ENCODE data around the gene GLYATL1.

GLYATL1 gene, protein sequence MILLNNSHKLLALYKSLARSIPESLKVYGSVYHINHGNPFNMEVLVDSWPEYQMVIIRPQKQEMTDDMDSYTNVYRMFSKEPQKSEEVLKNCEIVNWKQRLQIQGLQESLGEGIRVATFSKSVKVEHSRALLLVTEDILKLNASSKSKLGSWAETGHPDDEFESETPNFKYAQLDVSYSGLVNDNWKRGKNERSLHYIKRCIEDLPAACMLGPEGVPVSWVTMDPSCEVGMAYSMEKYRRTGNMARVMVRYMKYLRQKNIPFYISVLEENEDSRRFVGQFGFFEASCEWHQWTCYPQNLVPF

DNA sequence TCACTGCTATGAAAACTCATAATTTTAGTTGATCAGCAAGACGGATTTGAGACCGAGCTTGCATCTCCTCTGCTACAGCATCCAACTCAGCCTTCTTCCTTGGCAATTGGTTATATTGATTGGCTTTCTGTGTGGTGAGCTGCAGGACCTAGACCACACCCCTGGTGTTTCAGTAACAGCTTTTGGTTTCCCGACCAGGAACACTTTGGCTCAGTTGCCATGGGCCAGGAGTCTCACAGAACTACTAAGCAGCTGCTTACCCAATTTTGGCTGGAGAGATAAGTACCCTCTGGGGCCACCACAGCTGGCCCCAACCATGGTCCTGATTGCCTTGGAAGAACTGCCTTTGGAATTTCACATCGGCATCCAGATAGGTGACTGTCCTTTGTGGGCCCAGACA, at the start of gene GLYATL1:
Gene GLYATL1 (plus strand): TSS at position 212 of the 400 bp plus-strand sequence. CDS start 7,600 bp downstream, outside the sequence.
- no peak within 1 kb of the TSS for H3K4me3 ChIP-seq (ENCODE audit: low read depth, low read length)
- TF ChIP-seq, protein P1, sequence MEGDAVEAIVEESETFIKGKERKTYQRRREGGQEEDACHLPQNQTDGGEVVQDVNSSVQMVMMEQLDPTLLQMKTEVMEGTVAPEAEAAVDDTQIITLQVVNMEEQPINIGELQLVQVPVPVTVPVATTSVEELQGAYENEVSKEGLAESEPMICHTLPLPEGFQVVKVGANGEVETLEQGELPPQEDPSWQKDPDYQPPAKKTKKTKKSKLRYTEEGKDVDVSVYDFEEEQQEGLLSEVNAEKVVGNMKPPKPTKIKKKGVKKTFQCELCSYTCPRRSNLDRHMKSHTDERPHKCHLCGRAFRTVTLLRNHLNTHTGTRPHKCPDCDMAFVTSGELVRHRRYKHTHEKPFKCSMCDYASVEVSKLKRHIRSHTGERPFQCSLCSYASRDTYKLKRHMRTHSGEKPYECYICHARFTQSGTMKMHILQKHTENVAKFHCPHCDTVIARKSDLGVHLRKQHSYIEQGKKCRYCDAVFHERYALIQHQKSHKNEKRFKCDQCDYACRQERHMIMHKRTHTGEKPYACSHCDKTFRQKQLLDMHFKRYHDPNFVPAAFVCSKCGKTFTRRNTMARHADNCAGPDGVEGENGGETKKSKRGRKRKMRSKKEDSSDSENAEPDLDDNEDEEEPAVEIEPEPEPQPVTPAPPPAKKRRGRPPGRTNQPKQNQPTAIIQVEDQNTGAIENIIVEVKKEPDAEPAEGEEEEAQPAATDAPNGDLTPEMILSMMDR (IDR thresholded peaks at IDR 0.05; ENCODE audit: low read depth, low read length), result no peak
- DNase-seq (ENCODE audit: low read depth, low spot score), result no peak
- in situ Hi-C loops (cut with HindIII; ENCODE audit: low sequenced_read_pairs), result no loop called here

- in situ Hi-C loops (cut with HindIII; ENCODE audit: low sequenced_read_pairs), result no loop called here
- TF ChIP-seq, protein P1 (IDR thresholded peaks at IDR 0.05; ENCODE audit: low read depth, low read length), result no peak
- no peak for DNase-seq (ENCODE audit: low read depth, low spot score)
- no peak overlapping the region for H3K4me3 ChIP-seq (ENCODE audit: low read depth, low read length)
Measured at GRCh38 chr11:58893899-58894298, 45.4 kb upstream of the GLYATL1 start.

GRCh38 chr11:58898106-58898505, 41.2 kb upstream of the GLYATL1 start:
- no peak overlapping the region for H3K4me3 ChIP-seq (ENCODE audit: low read depth, low read length)
- in situ Hi-C loops (cut with HindIII; ENCODE audit: low sequenced_read_pairs), result no loop called here
- peak; percentile 9 for DNase-seq (ENCODE audit: low read depth, low spot score)
- TF ChIP-seq, protein P1 (IDR thresholded peaks at IDR 0.05; ENCODE audit: low read depth, low read length), result no peak

- TF ChIP-seq, protein P1 (IDR thresholded peaks at IDR 0.05; ENCODE audit: low read depth, low read length), result peak; percentile 74
- H3K4me3 ChIP-seq (ENCODE audit: low read depth, low read length), result peak overlapping the region; percentile 32
- in situ Hi-C loops (cut with HindIII; ENCODE audit: low sequenced_read_pairs), result no loop called here
- DNase-seq (ENCODE audit: low read depth, low spot score), result peak; percentile 92
Measured at GRCh38 chr11:58900479-58901420, 38.5 kb upstream of the GLYATL1 start.

- TF ChIP-seq, protein P1 (IDR thresholded peaks at IDR 0.05; ENCODE audit: low read depth, low read length), result no peak
- DNase-seq (ENCODE audit: low read depth, low spot score), result no peak
- no peak overlapping the region for H3K4me3 ChIP-seq (ENCODE audit: low read depth, low read length)
- in situ Hi-C loops (cut with HindIII; ENCODE audit: low sequenced_read_pairs), result no loop called here
Measured at GRCh38 chr11:58902881-58903280, 36.4 kb upstream of the GLYATL1 start.

DNA sequence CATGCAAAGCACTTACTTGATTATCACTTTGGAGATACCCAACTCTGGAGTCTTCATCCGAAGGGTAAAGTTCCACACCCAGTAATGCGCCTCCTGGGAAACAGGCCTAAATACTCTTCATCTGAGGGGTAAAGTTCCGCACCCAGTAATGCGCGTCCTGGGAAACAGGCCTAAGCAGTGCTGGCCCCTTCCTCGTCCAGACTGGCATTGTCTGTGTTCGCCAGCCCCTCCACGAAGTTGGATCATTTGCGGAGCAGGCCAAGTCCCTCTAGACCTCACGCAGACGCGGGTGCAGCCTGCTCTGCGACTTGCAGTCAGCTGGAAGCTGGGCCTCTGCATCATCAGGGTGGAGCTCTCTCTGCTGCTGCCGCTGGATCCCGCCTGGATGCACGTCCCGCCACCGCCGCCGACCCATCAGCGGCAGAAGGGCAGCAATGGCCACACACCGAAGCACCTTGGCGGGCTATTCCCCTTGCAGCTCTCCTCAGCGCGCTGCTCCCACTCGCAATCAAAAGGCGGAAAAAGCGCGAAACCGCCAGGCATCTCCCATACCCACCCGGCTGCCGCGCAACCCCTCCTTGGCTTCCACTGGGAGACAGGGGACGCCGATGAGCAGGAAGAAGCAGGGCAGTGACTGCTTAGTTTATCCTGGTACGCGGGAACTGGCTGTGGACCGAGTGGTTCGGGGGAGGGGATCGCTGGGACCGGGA, 34.1 kb upstream of the GLYATL1 start:
- DNase-seq (ENCODE audit: low read depth, low spot score), result peak; percentile 72
- TF ChIP-seq, protein P1 (IDR thresholded peaks at IDR 0.05; ENCODE audit: low read depth, low read length), result peak; percentile 33
- peak overlapping the region; percentile 63 for H3K4me3 ChIP-seq (ENCODE audit: low read depth, low read length)
- in situ Hi-C loops (cut with HindIII; ENCODE audit: low sequenced_read_pairs), result no loop called here
